ENCODE data around the gene EFL1.

Gene EFL1

GRCh38 chr15:82184776-82185175, 77.8 kb downstream of the EFL1 start:
- Histone ChIP-seq H3K4me3 (ENCODE audit: low read length) (no peak overlapping the region), H3K9ac (ENCODE audit: low read length) (no peak overlapping the region), H3K27me3 (ENCODE audit: control insufficient read depth, insufficient read depth, low read length) (no peaks in the 10 kb centered on the region), H3K36me3 (ENCODE audit: control insufficient read depth, insufficient read depth, low read length) (no peaks in the 10 kb centered on the region), H3K27ac (ENCODE audit: low read depth, low read length) (no peak overlapping the region), H3K4me1 (ENCODE audit: control insufficient read depth, insufficient read depth, low read length) (peaks cover 5% of the 10 kb centered on the region)

- no peak overlapping the region for H3K27ac ChIP-seq (ENCODE audit: low read depth, low read length)
- peaks cover 5% of the 10 kb centered on the region for H3K4me1 ChIP-seq (ENCODE audit: control insufficient read depth, insufficient read depth, low read length)
- H3K9ac ChIP-seq (ENCODE audit: low read length), result no peak overlapping the region
- H3K36me3 ChIP-seq (ENCODE audit: control insufficient read depth, insufficient read depth, low read length), result no peaks in the 10 kb centered on the region
- no peaks in the 10 kb centered on the region for H3K27me3 ChIP-seq (ENCODE audit: control insufficient read depth, insufficient read depth, low read length)
- no peak overlapping the region for H3K4me3 ChIP-seq (ENCODE audit: low read length)
Measured at GRCh38 chr15:82184355-82184754, 78.2 kb downstream of the EFL1 start.

GRCh38 chr15:82183121-82184031, 79.2 kb downstream of the EFL1 start:
- no peak overlapping the region for H3K27ac ChIP-seq (ENCODE audit: low read depth, low read length)
- H3K9ac ChIP-seq (ENCODE audit: low read length), result no peak overlapping the region
- H3K4me3 ChIP-seq (ENCODE audit: low read length), result no peak overlapping the region

GRCh38 chr15:82181371-82181770, 81.2 kb downstream of the EFL1 start:
- Histone ChIP-seq H3K4me1 (ENCODE audit: control insufficient read depth, insufficient read depth, low read length) (peaks cover 5% of the 10 kb centered on the region), H3K27ac (ENCODE audit: low read depth, low read length) (no peak overlapping the region), H3K36me3 (ENCODE audit: control insufficient read depth, insufficient read depth, low read length) (no peaks in the 10 kb centered on the region), H3K9ac (ENCODE audit: low read length) (no peak overlapping the region), H3K27me3 (ENCODE audit: control insufficient read depth, insufficient read depth, low read length) (no peaks in the 10 kb centered on the region), H3K4me3 (ENCODE audit: low read length) (no peak overlapping the region)

More at GRCh38 chr15:82183121-82184031, 79.2 kb downstream of the EFL1 start:
- Histone ChIP-seq H3K36me3 (ENCODE audit: control insufficient read depth, insufficient read depth, low read length) (no peaks in the 10 kb centered on the region), H3K4me1 (ENCODE audit: control insufficient read depth, insufficient read depth, low read length) (peaks cover 5% of the 10 kb centered on the region), H3K27me3 (ENCODE audit: control insufficient read depth, insufficient read depth, low read length) (no peaks in the 10 kb centered on the region)

GRCh38 chr15:82178061-82178460, 84.5 kb downstream of the EFL1 start:
- Histone ChIP-seq H3K36me3 (ENCODE audit: control insufficient read depth, insufficient read depth, low read length) (no peaks in the 10 kb centered on the region), H3K4me1 (ENCODE audit: control insufficient read depth, insufficient read depth, low read length) (no peaks in the 10 kb centered on the region), H3K4me3 (ENCODE audit: low read length) (no peak overlapping the region), H3K27me3 (ENCODE audit: control insufficient read depth, insufficient read depth, low read length) (no peaks in the 10 kb centered on the region), H3K27ac (ENCODE audit: low read depth, low read length) (no peak overlapping the region), H3K9ac (ENCODE audit: low read length) (no peak overlapping the region)

- H3K27me3 ChIP-seq (ENCODE audit: control insufficient read depth, insufficient read depth, low read length), result no peaks in the 10 kb centered on the region
- H3K4me1 ChIP-seq (ENCODE audit: control insufficient read depth, insufficient read depth, low read length), result no peaks in the 10 kb centered on the region
- no peak overlapping the region for H3K4me3 ChIP-seq (ENCODE audit: low read length)
- H3K27ac ChIP-seq (ENCODE audit: low read depth, low read length), result no peak overlapping the region
- H3K36me3 ChIP-seq (ENCODE audit: control insufficient read depth, insufficient read depth, low read length), result no peaks in the 10 kb centered on the region
- no peak overlapping the region for H3K9ac ChIP-seq (ENCODE audit: low read length)
Measured at GRCh38 chr15:82177291-82178010, 85.1 kb downstream of the EFL1 start.

- H3K27ac ChIP-seq (ENCODE audit: low read depth, low read length), result no peak overlapping the region
- H3K9ac ChIP-seq (ENCODE audit: low read length), result no peak overlapping the region
- no peaks in the 10 kb centered on the region for H3K4me1 ChIP-seq (ENCODE audit: control insufficient read depth, insufficient read depth, low read length)
- H3K27me3 ChIP-seq (ENCODE audit: control insufficient read depth, insufficient read depth, low read length), result no peaks in the 10 kb centered on the region
- no peak overlapping the region for H3K4me3 ChIP-seq (ENCODE audit: low read length)
- no peaks in the 10 kb centered on the region for H3K36me3 ChIP-seq (ENCODE audit: control insufficient read depth, insufficient read depth, low read length)
Measured at GRCh38 chr15:82176542-82176941, 86.0 kb downstream of the EFL1 start.

GRCh38 chr15:82174471-82175235, 87.9 kb downstream of the EFL1 start:
- no peaks in the 10 kb centered on the region for H3K4me1 ChIP-seq (ENCODE audit: control insufficient read depth, insufficient read depth, low read length)
- no peak overlapping the region for H3K9ac ChIP-seq (ENCODE audit: low read length)
- no peak overlapping the region for H3K4me3 ChIP-seq (ENCODE audit: low read length)
- H3K36me3 ChIP-seq (ENCODE audit: control insufficient read depth, insufficient read depth, low read length), result no peaks in the 10 kb centered on the region
- H3K27ac ChIP-seq (ENCODE audit: low read depth, low read length), result no peak overlapping the region
- no peaks in the 10 kb centered on the region for H3K27me3 ChIP-seq (ENCODE audit: control insufficient read depth, insufficient read depth, low read length)

GRCh38 chr15:82173108-82173507, 89.4 kb downstream of the EFL1 start:
- H3K27me3 ChIP-seq (ENCODE audit: control insufficient read depth, insufficient read depth, low read length), result no peaks in the 10 kb centered on the region

GRCh38 chr15:82172506-82172905, 90.0 kb downstream of the EFL1 start:
- Histone ChIP-seq H3K27ac (ENCODE audit: low read depth, low read length) (no peak overlapping the region), H3K9ac (ENCODE audit: low read length) (no peak overlapping the region), H3K4me3 (ENCODE audit: low read length) (no peak overlapping the region), H3K36me3 (ENCODE audit: control insufficient read depth, insufficient read depth, low read length) (no peaks in the 10 kb centered on the region), H3K27me3 (ENCODE audit: control insufficient read depth, insufficient read depth, low read length) (no peaks in the 10 kb centered on the region), H3K4me1 (ENCODE audit: control insufficient read depth, insufficient read depth, low read length) (no peaks in the 10 kb centered on the region)

More at GRCh38 chr15:82173108-82173507, 89.4 kb downstream of the EFL1 start:
- Histone ChIP-seq H3K4me3 (ENCODE audit: low read length) (no peak overlapping the region), H3K9ac (ENCODE audit: low read length) (no peak overlapping the region), H3K36me3 (ENCODE audit: control insufficient read depth, insufficient read depth, low read length) (no peaks in the 10 kb centered on the region), H3K27ac (ENCODE audit: low read depth, low read length) (no peak overlapping the region), H3K4me1 (ENCODE audit: control insufficient read depth, insufficient read depth, low read length) (no peaks in the 10 kb centered on the region)

- Histone ChIP-seq H3K27ac (ENCODE audit: low read depth, low read length) (no peak overlapping the region), H3K36me3 (ENCODE audit: control insufficient read depth, insufficient read depth, low read length) (peaks cover 1% of the 10 kb centered on the region), H3K9ac (ENCODE audit: low read length) (no peak overlapping the region), H3K4me3 (ENCODE audit: low read length) (no peak overlapping the region), H3K4me1 (ENCODE audit: control insufficient read depth, insufficient read depth, low read length) (no peaks in the 10 kb centered on the region), H3K27me3 (ENCODE audit: control insufficient read depth, insufficient read depth, low read length) (no peaks in the 10 kb centered on the region)
Measured at GRCh38 chr15:82168757-82169156, 93.8 kb downstream of the EFL1 start.

- peaks cover 6% of the 10 kb centered on the region for H3K36me3 ChIP-seq (ENCODE audit: control insufficient read depth, insufficient read depth, low read length)
- H3K4me3 ChIP-seq (ENCODE audit: low read length), result no peak overlapping the region
- no peaks in the 10 kb centered on the region for H3K27me3 ChIP-seq (ENCODE audit: control insufficient read depth, insufficient read depth, low read length)
- no peak overlapping the region for H3K27ac ChIP-seq (ENCODE audit: low read depth, low read length)
- H3K4me1 ChIP-seq (ENCODE audit: control insufficient read depth, insufficient read depth, low read length), result no peaks in the 10 kb centered on the region
- no peak overlapping the region for H3K9ac ChIP-seq (ENCODE audit: low read length)
Measured at GRCh38 chr15:82168296-82168695, 94.2 kb downstream of the EFL1 start.

Data from rectal smooth muscle tissue (tissue), 1 donor.